CD4-positive, alpha-beta T cell treated with Interleukin-17A for 4 hours (primary cell): ENCODE measurements around the gene FBH1.
"Not testable (repeated sequence)": the region's sequence is repeated elsewhere in the genome, so short reads cannot be mapped to it uniquely, and the experiment has no call there.

ENCODE experiments used
- DNase-seq: peaks from one replicate; pipeline ENCODE4 v3.0.0-alpha.2; 2020; ENCODE audit warnings: mixed read lengths

Gene FBH1

GRCh38 chr10:5905854-5906507 lies 15.9 kb downstream of the FBH1 start:
- no peak for DNase-seq

GRCh38 chr10:5906651-5907050 lies 16.6 kb downstream of the FBH1 start:
- no peak for DNase-seq

DNA sequence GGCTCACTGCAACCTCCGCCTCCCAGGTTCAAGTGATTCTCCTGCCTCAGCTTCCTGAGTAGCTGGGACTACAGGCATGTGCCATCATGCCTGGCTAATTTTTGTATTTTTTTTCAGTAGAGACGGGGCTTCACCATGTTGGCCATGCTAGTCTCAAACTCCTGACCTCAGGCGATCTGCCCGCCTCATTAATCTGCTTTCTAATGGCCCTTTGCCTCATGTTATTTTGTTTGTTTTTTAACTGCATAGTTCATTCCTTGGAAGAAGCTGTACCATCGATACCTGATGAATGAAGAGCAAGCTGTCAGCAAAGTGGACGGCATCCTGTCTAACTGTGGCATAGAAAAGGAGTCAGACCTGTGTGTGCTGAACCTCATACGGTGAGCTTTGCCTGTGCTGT lies 18.6 kb downstream of the FBH1 start:
- not testable (repeated sequence) for DNase-seq

GRCh38 chr10:5910323-5911100 lies 20.5 kb downstream of the FBH1 start:
- DNase-seq = no peak

- no peak for DNase-seq
Observed at GRCh38 chr10:5911670-5912069, 21.6 kb downstream of the FBH1 start.

- DNase-seq = no peak
Observed at GRCh38 chr10:5913736-5914135, 23.7 kb downstream of the FBH1 start.

DNA sequence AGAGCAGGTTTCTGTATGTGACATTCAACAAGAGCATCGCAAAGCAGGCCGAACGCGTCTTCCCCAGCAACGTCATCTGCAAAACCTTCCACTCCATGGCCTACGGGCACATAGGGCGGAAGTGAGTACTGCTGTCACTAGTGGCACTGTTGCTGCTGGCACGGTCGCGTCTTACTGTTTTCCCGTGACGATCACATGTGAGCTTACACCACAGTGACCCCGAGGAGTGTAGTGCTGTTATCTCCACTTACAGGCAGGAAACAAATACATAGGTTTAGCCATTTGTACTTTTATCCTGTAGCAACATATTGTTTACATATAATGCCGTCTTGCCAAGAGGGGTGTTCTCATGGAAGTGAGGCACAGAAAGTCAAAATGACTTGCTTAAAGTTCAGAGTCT lies 25.4 kb downstream of the FBH1 start:
- no peak for DNase-seq

DNA sequence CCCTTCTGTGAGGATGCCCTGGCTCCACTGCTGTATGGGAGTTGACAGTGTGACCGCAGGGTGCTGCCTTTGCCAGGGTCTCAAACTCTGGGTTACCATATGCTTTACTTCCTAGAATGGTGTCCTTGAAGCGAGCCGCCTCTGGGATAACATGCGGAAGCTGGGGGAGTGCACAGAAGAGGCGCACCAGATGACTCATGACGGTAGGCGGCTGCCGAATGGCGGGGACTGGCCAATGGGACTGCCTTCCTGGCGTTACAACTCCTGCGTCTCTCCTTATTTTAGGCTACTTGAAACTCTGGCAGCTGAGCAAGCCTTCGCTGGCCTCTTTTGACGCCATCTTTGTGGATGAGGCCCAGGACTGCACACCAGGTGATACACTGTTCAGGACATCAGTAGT lies 27.3 kb downstream of the FBH1 start:
- no peak for DNase-seq

DNA sequence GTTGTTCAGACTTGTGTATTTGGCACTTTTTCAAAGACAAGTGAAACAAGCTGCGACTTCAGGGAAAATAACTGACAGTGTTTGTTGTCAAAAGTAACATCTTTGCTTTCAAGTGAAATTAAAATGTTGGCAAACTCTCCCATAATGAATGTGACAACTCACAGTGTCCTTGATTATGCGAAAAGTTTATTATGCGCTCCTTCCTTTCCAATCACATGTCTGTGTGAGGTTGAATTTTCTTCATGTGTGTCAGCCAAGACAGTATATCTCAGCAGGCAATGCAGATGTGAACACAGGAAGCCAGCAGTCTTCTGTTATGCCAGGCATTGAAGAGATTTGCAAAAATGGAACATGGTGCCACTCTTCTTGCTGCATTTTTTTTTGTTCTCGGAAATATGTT lies 28.7 kb downstream of the FBH1 start:
- DNase-seq = no peak

- DNase-seq = no peak
Observed at GRCh38 chr10:5919568-5919967, 29.5 kb downstream of the FBH1 start.

GRCh38 chr10:5921746-5922145 lies 31.7 kb downstream of the FBH1 start:
- no peak for DNase-seq

GRCh38 chr10:5924889-5925288 lies 34.8 kb downstream of the FBH1 start:
- no peak for DNase-seq

GRCh38 chr10:5927306-5927705 lies 37.3 kb downstream of the FBH1 start:
- DNase-seq = no peak

DNA sequence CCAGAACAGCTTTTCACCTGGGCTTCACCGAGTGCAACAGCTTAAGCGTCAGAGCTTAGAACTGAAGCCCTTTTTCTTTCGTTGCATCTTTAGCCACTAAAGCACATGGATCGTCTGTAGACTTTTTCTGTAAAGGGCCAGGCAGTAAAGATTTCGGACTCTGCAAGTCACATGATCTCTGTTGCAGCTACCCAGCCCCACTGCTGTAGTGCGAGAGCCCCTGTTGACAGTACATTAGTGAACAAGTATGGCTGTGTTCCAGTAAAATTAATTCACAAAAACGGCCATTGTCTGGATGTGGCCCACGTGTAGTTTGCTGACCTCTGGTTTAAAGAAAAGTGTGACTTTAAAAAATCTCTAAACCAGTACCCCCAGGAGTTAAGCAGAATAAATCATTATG lies 39.4 kb downstream of the FBH1 start:
- DNase-seq = no peak

DNA sequence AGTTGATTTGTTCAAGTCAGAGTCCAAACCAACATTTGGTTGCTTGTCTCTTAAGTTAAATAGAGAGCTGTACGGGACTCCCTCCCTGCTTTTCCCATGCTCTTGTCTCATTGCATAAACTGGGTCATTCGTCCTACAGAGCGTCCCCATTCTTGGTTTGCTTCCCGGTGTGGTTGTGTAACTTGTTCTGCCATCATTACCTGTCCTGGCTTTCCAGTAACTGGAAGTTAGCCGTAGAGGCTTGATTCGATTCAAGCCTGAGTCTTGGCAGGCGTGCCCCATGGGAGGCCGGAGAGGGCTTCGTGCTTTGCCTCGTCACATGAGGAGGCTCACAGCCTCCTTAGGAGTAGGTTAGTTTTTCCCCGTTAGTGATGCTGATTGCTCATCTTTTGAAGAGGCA lies 40.2 kb downstream of the FBH1 start:
- DNase-seq = no peak

DNA sequence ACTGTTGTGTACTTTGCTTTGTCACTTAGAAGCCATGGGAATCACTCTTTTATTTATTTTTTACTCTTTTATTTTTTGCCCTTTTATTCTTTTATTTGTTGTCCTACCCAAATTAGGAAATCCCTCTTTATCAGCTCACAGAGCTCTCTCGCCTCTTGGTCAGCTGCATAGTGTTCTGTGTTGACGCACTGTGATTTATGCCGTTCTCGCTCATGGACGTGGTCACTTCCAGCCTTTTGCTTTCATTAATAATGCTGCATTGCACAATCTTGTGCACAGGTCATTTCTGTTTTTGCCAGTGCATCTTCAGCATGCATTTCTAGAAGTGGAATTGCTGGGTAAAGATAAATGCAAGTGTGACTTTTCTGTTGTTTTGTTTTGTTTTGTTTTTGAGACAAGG lies 42.3 kb downstream of the FBH1 start:
- no peak for DNase-seq

GRCh38 chr10:5933909-5934546 lies 44.0 kb downstream of the FBH1 start:
- DNase-seq = no peak

GRCh38 chr10:5935628-5936027 lies 45.6 kb downstream of the FBH1 start:
- no peak for DNase-seq

GRCh38 chr10:5937016-5937415 lies 47.0 kb downstream of the FBH1 start:
- DNase-seq = no peak

DNA sequence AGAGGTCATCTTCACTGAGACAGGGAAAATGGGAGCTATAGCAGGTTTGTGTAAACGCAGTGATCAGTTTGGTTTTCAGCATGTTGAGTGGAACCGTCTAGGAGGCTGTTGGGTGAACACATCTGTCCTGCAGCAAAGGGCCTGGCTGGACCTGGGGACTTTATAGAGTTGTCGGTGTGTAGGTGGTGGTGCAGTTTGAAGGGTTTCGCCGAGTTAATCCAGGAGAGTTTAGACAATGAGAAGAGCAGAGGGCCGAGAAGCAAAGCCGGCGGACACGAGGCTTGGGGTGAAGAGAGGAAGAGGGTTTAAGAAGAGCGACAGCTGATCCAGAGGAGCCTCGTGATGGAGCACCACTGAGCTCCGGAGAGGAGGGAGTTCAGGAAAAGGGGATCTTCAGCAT lies 48.2 kb downstream of the FBH1 start:
- DNase-seq = no peak

GRCh38 chr10:5940807-5941218 lies 50.8 kb downstream of the FBH1 start:
- DNase-seq = no peak

- DNase-seq = no peak
Observed at GRCh38 chr10:5941579-5941978, 51.5 kb downstream of the FBH1 start.

- no peak for DNase-seq
Observed at GRCh38 chr10:5942001-5942400, 52.0 kb downstream of the FBH1 start.

DNA sequence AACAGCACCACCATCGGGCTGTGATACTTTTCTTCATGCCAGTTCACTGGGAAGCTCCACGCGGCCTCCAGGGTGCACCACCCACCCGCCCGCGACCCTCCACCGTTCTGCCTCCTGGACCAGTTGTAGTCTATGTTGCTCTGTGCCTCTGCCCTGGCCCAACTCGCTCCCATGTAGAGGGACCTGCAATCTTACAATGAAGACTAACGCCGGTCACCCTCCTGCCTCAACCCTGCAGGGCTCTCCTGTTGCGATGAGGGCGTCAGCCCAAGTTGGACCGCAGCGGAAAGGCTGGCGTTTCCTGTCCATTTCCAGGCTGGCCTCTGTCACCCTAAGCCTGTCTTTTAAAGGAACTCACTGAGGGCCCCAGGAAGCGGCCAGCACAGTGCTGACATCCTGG lies 52.4 kb downstream of the FBH1 start:
- no peak for DNase-seq
